Coronary artery (tissue), 2 donors: ENCODE results near the gene BHLHA9.

ENCODE experiments used
- DNase-seq: peaks from one replicate; pipeline ENCODE4 v3.0.0-alpha.2; 2017; ENCODE audit warnings: low spot score
- H3K27ac ChIP-seq, 2 donors: fragments of 200-600 bp; sonication (generic); one replicate each; pipeline ENCODE4 v1.5.1; 2016 to 2019
- H3K4me3 ChIP-seq: fragments of 200-600 bp; sonication (generic); 2 replicates; pipeline ENCODE4 v1.5.1; 2016; ENCODE audit warnings: mild to moderate bottlenecking, moderate library complexity
- TF ChIP-seq, protein P1 (sequence below): fragments of 200-600 bp; sonication (generic); IDR thresholded peaks from one replicate; pipeline ENCODE4 v1.5.1; 2019; ENCODE audit warnings: antibody characterized with exemption

Gene BHLHA9

GRCh38 chr17:1271030-1271423, 783 bp downstream of the BHLHA9 start:
- DNase-seq: no peak
- Histone ChIP-seq H3K4me3 (peak overlapping the region; percentile 54), H3K27ac (no peak overlapping the region)
- TF ChIP-seq, protein P1, sequence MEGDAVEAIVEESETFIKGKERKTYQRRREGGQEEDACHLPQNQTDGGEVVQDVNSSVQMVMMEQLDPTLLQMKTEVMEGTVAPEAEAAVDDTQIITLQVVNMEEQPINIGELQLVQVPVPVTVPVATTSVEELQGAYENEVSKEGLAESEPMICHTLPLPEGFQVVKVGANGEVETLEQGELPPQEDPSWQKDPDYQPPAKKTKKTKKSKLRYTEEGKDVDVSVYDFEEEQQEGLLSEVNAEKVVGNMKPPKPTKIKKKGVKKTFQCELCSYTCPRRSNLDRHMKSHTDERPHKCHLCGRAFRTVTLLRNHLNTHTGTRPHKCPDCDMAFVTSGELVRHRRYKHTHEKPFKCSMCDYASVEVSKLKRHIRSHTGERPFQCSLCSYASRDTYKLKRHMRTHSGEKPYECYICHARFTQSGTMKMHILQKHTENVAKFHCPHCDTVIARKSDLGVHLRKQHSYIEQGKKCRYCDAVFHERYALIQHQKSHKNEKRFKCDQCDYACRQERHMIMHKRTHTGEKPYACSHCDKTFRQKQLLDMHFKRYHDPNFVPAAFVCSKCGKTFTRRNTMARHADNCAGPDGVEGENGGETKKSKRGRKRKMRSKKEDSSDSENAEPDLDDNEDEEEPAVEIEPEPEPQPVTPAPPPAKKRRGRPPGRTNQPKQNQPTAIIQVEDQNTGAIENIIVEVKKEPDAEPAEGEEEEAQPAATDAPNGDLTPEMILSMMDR: no peak

DNA sequence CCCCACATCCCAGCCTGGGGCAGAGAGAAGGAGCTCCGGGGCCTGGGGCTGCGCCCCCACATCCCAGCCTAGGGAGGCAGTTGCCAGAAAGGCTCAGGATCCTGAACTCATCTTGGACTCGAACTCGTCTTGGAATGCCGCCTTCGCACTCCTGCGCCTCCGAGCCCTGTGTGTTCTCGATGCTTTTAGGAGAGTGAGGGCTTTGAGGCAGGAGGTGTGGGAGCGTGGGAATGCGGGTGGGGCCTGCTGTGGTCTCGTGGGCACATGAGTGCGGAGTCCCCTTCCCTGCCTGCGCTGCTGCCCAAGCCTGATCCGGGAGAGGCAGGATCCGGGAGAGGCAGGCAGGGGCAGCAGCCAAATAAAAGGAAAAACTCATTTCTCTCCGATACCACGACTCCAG, 1.2 kb downstream of the BHLHA9 start:
- TF ChIP-seq, protein P1: no peak
- no peak overlapping the region for H3K27ac ChIP-seq
- peak overlapping the region; percentile 54 for H3K4me3 ChIP-seq
- no peak for DNase-seq

GRCh38 chr17:1272701-1273100, 2.5 kb downstream of the BHLHA9 start:
- Histone ChIP-seq H3K4me3 (no peak overlapping the region), H3K27ac (no peak overlapping the region)
- DNase-seq: no peak
- TF ChIP-seq, protein P1: no peak

DNA sequence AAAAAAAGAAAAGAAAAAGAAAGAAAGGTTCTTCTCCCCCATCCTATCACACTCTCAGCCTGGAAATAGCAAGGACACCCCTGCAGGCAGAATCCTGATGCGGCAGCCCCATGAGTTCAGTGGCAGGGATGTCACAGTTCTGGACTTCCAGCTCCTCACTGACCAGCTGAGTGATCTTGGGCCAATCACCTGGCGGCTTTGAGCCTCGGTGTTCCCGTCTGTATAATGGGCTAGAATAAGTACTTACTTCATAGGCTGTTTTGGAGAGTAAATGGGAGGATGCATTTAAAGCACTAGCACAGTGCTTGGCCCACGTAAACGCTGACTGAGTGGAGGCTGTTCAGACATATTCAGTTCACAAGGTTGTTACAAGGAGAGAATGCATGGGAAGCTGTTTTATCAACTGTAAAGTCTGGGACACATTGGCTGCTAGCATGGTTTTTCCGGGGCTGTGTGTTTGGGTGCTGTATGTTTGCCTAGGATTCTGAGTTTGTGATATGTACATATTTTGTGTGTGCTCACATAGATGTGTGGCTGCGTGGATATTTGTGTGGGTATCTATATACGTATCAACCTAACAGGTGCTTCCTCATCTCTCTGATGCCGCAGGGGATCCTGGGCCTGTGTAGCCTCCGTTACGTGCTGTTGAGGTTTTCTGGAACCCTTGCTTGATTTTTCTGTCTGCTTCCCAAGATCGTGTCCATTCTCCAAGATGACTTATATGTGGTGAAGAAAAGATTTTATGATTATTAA, 3.4 kb downstream of the BHLHA9 start:
- Histone ChIP-seq H3K27ac (no peak overlapping the region), H3K4me3 (no peak overlapping the region)
- TF ChIP-seq, protein P1: no peak
- DNase-seq: no peak

DNA sequence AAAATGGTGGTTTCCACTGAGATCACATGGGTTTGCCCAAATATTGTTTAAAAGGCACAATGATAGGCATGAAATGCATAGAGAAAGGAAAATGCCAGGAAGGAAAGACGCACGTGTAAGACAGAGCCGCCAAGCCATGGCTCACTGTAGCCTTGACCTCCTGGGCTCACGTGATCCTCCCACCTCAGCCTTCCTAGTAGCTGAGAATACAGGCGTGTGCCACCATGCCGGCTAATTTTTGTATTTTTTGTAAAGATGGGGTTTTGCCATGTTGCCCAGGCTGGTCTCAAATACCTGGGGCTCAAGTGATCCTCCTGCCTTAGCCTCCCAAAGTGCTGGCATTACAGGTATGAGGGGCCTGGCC, 4.0 kb downstream of the BHLHA9 start:
- no peak for DNase-seq
- TF ChIP-seq, protein P1: no peak
- Histone ChIP-seq H3K4me3 (no peak overlapping the region), H3K27ac (no peak overlapping the region)

DNA sequence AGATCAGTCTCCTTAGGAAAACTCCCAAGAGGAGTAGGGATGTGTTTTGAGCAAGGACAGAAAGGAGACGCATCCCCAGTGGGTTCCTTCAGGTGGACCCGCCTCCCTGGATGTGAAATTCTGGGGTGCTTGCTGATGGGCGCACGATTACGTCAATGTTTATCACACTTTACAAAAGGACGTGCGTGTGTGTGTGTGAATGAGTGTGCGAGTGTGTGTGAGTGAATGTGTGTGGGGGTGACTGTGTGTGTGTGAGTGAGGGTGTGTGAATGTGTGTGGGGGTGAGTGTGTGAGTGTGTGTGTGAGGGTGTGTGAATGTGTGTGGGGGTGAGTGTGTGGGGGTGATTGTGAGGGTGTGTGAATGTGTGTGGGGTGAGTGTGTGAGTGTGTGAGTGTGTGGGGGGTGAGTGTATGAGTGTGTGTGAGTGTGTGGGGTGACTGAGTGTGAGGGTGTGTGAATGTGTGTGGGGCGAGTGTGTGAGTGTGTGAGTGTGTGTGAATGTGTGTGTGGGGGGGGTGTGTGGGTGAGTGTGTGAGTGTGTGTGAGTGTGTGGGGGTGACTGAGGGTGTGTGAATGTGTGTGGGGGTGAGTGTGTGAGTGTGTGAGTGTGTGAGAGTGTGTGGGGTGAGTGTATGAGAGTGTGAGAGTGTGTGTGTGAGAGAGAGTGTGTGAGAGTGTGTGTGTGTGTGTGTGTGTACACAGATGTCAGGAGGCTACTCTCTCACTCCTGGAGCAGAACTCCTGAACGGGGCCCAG, 5.1 kb downstream of the BHLHA9 start:
- Histone ChIP-seq H3K4me3 (no peak overlapping the region), H3K27ac (no peak overlapping the region)
- TF ChIP-seq, protein P1: no peak
- no peak for DNase-seq
